Fibroblast of pulmonary artery (primary cell): Measurements from ENCODE around the gene NFYA.
"Not testable (repeated sequence)": the region's sequence is repeated elsewhere in the genome, so short reads cannot be mapped to it uniquely, and the experiment has no call there.

Experiments used
- DNase-seq: peaks from one replicate; pipeline ENCODE4 v3.0.0-alpha.2; 2010; ENCODE audit warnings: low read depth
- H3K4me3 ChIP-seq: replicated peaks from 2 replicates; pipeline ENCODE4 v1.5.1; 2011; ENCODE audit warnings: low read depth, mild to moderate bottlenecking, control low read depth, low read length, moderate library complexity
- CTCF ChIP-seq: IDR thresholded peaks from 2 replicates; pipeline ENCODE4 v1.5.1; 2011; ENCODE audit warnings: mild to moderate bottlenecking, control low read depth, low read length, inconsistent platforms; ENCODE audit errors: missing control alignments

Gene NFYA

GRCh38 chr6:41092421-41093140 is 19.8 kb downstream of the NFYA start:
- TF ChIP-seq CTCF = peak; percentile 59
- H3K4me3 ChIP-seq = no peak overlapping the region
- peak; percentile 56 for DNase-seq

- no peak for TF ChIP-seq CTCF
- H3K4me3 ChIP-seq = no peak overlapping the region
- peak; percentile 20 for DNase-seq
Observed at GRCh38 chr6:41093729-41094128, 21.0 kb downstream of the NFYA start.

- TF ChIP-seq CTCF = peak; percentile 21
- H3K4me3 ChIP-seq = no peak overlapping the region
- peak; percentile 85 for DNase-seq
Observed at GRCh38 chr6:41097467-41098090, 24.8 kb downstream of the NFYA start.

- peak; percentile 37 for DNase-seq
- H3K4me3 ChIP-seq = no peak overlapping the region
- no peak for TF ChIP-seq CTCF
Observed at GRCh38 chr6:41098366-41098765, 25.6 kb downstream of the NFYA start.

- H3K4me3 ChIP-seq = no peak overlapping the region
- no peak for DNase-seq
Observed at GRCh38 chr6:41100871-41101287, 28.1 kb downstream of the NFYA start.

GRCh38 chr6:41103847-41104246 is 31.1 kb downstream of the NFYA start:
- TF ChIP-seq CTCF = no peak
- H3K4me3 ChIP-seq = no peak overlapping the region
- DNase-seq = no peak

More at GRCh38 chr6:41100871-41101287, 28.1 kb downstream of the NFYA start:
- no peak for TF ChIP-seq CTCF

GRCh38 chr6:41111017-41111416 is 38.2 kb downstream of the NFYA start:
- TF ChIP-seq CTCF = no peak
- no peak overlapping the region for H3K4me3 ChIP-seq
- no peak for DNase-seq

- not testable (repeated sequence) for DNase-seq, H3K4me3 ChIP-seq
Observed at GRCh38 chr6:41115027-41115426, 42.3 kb downstream of the NFYA start.
